Activated T-cell treated with anti-CD3 and anti-CD28 coated beads for 4 hours (primary cell): Measurements from ENCODE around the gene ARHGAP42.
"Not testable (repeated sequence)": the region's sequence is repeated elsewhere in the genome, so short reads cannot be mapped to it uniquely, and the experiment has no call there.

Experiments used
- DNase-seq: peaks from one replicate; pipeline ENCODE4 v3.0.0-alpha.2; 2020

The ARHGAP42 gene

GRCh38 chr11:100883830-100884229 lies 196.7 kb downstream of the ARHGAP42 start:
- DNase-seq, result no peak

GRCh38 chr11:100887659-100888058 lies 200.6 kb downstream of the ARHGAP42 start:
- no peak for DNase-seq

- DNase-seq, result no peak
Measured at GRCh38 chr11:100888836-100889235, 201.7 kb downstream of the ARHGAP42 start.

- DNase-seq, result no peak
Measured at GRCh38 chr11:100889758-100890157, 202.7 kb downstream of the ARHGAP42 start.

GRCh38 chr11:100890789-100891188 lies 203.7 kb downstream of the ARHGAP42 start:
- no peak for DNase-seq

GRCh38 chr11:100892886-100893285 lies 205.8 kb downstream of the ARHGAP42 start:
- no peak for DNase-seq

GRCh38 chr11:100895449-100895848 lies 208.4 kb downstream of the ARHGAP42 start:
- no peak for DNase-seq

GRCh38 chr11:100895976-100896375 lies 208.9 kb downstream of the ARHGAP42 start:
- not testable (repeated sequence) for DNase-seq

- not testable (repeated sequence) for DNase-seq
Measured at GRCh38 chr11:100901471-100901870, 214.4 kb downstream of the ARHGAP42 start.

GRCh38 chr11:100902454-100903141 lies 215.5 kb downstream of the ARHGAP42 start:
- DNase-seq, result no peak

GRCh38 chr11:100903284-100903683 lies 216.2 kb downstream of the ARHGAP42 start:
- no peak for DNase-seq

- no peak for DNase-seq
Measured at GRCh38 chr11:100905684-100906083, 218.6 kb downstream of the ARHGAP42 start.

- no peak for DNase-seq
Measured at GRCh38 chr11:100908746-100909145, 221.7 kb downstream of the ARHGAP42 start.

GRCh38 chr11:100910808-100911207 lies 223.7 kb downstream of the ARHGAP42 start:
- DNase-seq, result no peak

- DNase-seq, result no peak
Measured at GRCh38 chr11:100914415-100915110, 227.5 kb downstream of the ARHGAP42 start.

GRCh38 chr11:100918551-100919500 lies 231.7 kb downstream of the ARHGAP42 start:
- no peak for DNase-seq

GRCh38 chr11:100920593-100920992 lies 233.5 kb downstream of the ARHGAP42 start:
- DNase-seq, result no peak

GRCh38 chr11:100922121-100922520 lies 235.0 kb downstream of the ARHGAP42 start:
- DNase-seq, result no peak

GRCh38 chr11:100923555-100923954 lies 236.5 kb downstream of the ARHGAP42 start:
- no peak for DNase-seq

- no peak for DNase-seq
Measured at GRCh38 chr11:100925935-100926334, 238.8 kb downstream of the ARHGAP42 start.

GRCh38 chr11:100927579-100927978 lies 240.5 kb downstream of the ARHGAP42 start:
- no peak for DNase-seq

GRCh38 chr11:100928426-100928825 lies 241.3 kb downstream of the ARHGAP42 start:
- no peak for DNase-seq

- no peak for DNase-seq
Measured at GRCh38 chr11:100929377-100929776, 242.3 kb downstream of the ARHGAP42 start.
